Left ventricle myocardium inferior (tissue), 1 donor: Measurements from ENCODE around the gene CECR2. TPM values are rescaled to one million over a fixed set of nuclear protein-coding genes. Genes with fewer than 3 reads are reported as not detected.

Experiments used
- DNase-seq: peaks from one replicate; pipeline ENCODE4 v3.0.0-alpha.2; 2020
- H3K27ac ChIP-seq: fragments of 200-600 bp; replicated peaks from 2 replicates; pipeline ENCODE4 v1.8.0; 2021
- H3K27me3 ChIP-seq: fragments of 200-600 bp; 2 replicates; pipeline ENCODE4 v1.8.0; 2021; ENCODE audit warnings: low read depth
- H3K36me3 ChIP-seq: fragments of 200-600 bp; 2 replicates; pipeline ENCODE4 v1.8.0; 2021
- H3K4me1 ChIP-seq: fragments of 200-600 bp; 2 replicates; pipeline ENCODE4 v1.8.0; 2021
- H3K4me3 ChIP-seq: fragments of 200-600 bp; 2 replicates; pipeline ENCODE4 v1.8.0; 2021; ENCODE audit warnings: mild to moderate bottlenecking, moderate library complexity
- H3K9me3 ChIP-seq: fragments of 200-600 bp; replicated peaks from 2 replicates; pipeline ENCODE4 v1.8.0; 2021
- CTCF ChIP-seq: fragments of 200-600 bp; IDR thresholded peaks from 2 replicates; pipeline ENCODE4 v1.8.0; 2021; ENCODE audit warnings: antibody characterized with exemption, mild to moderate bottlenecking, borderline replicate concordance
- intact Hi-C: fragments of 100-400 bp; cut with micrococcal nuclease; formaldehyde crosslinking; loops from one replicate; pipeline ENCODE4 v1.11.0; 2022
- total RNA-seq: library from RNA; stranded (reverse); fragmentation: NEBNext Ultra II Directional; extraction: Animal tissue kit (Norgen Biotek cat#: 25700); gene quantifications from one replicate; pipeline ENCODE4 v1.2.1, GENCODE V29; 2021
- donor health status: DM: no; HTN: yes; CAD: no; lungs with severe emphysema.

Gene CECR2
- total RNA-seq, 1 donor from 2014 or later = 3.1 TPM

GRCh38 chr22:17429516-17429915 is 60.3 kb downstream of the CECR2 start:
- no peak overlapping the region for H3K27ac ChIP-seq
- H3K27me3 ChIP-seq = no peaks in the 10 kb centered on the region
- no peak for TF ChIP-seq CTCF
- H3K4me1 ChIP-seq = peaks cover 34% of the 10 kb centered on the region
- DNase-seq = no peak
- no peaks in the 10 kb centered on the region for H3K9me3 ChIP-seq
- no peak overlapping the region for H3K4me3 ChIP-seq
- intact Hi-C loops = no loop called here
- H3K36me3 ChIP-seq = no peaks in the 10 kb centered on the region

- Histone ChIP-seq H3K36me3 (no peaks in the 10 kb centered on the region), H3K27me3 (no peaks in the 10 kb centered on the region), H3K4me3 (no peak overlapping the region), H3K9me3 (no peaks in the 10 kb centered on the region), H3K4me1 (peaks cover 43% of the 10 kb centered on the region), H3K27ac (peak overlapping the region; percentile 27)
- DNase-seq = no peak
- intact Hi-C loops = no loop called here
- no peak for TF ChIP-seq CTCF
Measured at GRCh38 chr22:17430412-17430811, 61.2 kb downstream of the CECR2 start.

GRCh38 chr22:17431179-17431578 is 61.9 kb downstream of the CECR2 start:
- H3K27me3 ChIP-seq = no peaks in the 10 kb centered on the region
- TF ChIP-seq CTCF = no peak
- H3K4me3 ChIP-seq = no peak overlapping the region
- no peaks in the 10 kb centered on the region for H3K36me3 ChIP-seq
- no peak overlapping the region for H3K27ac ChIP-seq
- peaks cover 50% of the 10 kb centered on the region for H3K4me1 ChIP-seq
- H3K9me3 ChIP-seq = no peaks in the 10 kb centered on the region
- DNase-seq = no peak
- intact Hi-C loops = no loop called here

- Histone ChIP-seq H3K4me1 (peaks cover 58% of the 10 kb centered on the region), H3K27me3 (no peaks in the 10 kb centered on the region), H3K27ac (no peak overlapping the region), H3K9me3 (no peaks in the 10 kb centered on the region), H3K36me3 (no peaks in the 10 kb centered on the region), H3K4me3 (no peak overlapping the region)
- intact Hi-C loops = no loop called here
- TF ChIP-seq CTCF = no peak
- DNase-seq = no peak
Measured at GRCh38 chr22:17434856-17435255, 65.6 kb downstream of the CECR2 start.

GRCh38 chr22:17435375-17435774 is 66.1 kb downstream of the CECR2 start:
- Histone ChIP-seq H3K4me1 (peaks cover 53% of the 10 kb centered on the region), H3K27ac (no peak overlapping the region), H3K9me3 (no peaks in the 10 kb centered on the region), H3K4me3 (no peak overlapping the region), H3K36me3 (no peaks in the 10 kb centered on the region), H3K27me3 (no peaks in the 10 kb centered on the region)
- no peak for TF ChIP-seq CTCF
- no peak for DNase-seq
- intact Hi-C loops = no loop called here
